Measurements from ENCODE around the gene SEC24B.

SEC24B gene

GRCh38 chr4:109462802-109463201 lies 29.2 kb downstream of the SEC24B start:
- Histone ChIP-seq H3K18ac (ENCODE audit: low read length) (no peak overlapping the region), H4K12ac (ENCODE audit: low read depth, low read length) (no peak overlapping the region), H2BK12ac (ENCODE audit: low read length) (no peak overlapping the region), H3K14ac (ENCODE audit: low read length) (no peak overlapping the region), H3K36me3 (ENCODE audit: control insufficient read depth in 1 of 2, insufficient read depth in 2 of 2, low read length in 2 of 2) (peaks cover 11 to 15% of the 10 kb centered on the region in 2 experiments), H3K9me3 (ENCODE audit: insufficient read depth, low read depth, low read length) (no peaks in the 10 kb centered on the region), H3K9ac (ENCODE audit: low read length) (no peak overlapping the region), H3K4me2 (ENCODE audit: low read length) (no peak overlapping the region), H3K4ac (ENCODE audit: low read depth, low read length) (no peak overlapping the region), H3K4me3 (ENCODE audit: low read depth, low read length) (no peak overlapping the region), H3K79me1 (ENCODE audit: low read length) (no peaks in the 10 kb centered on the region), H3K27ac (ENCODE audit: low read depth, low read length) (no peak overlapping the region), H2BK5ac (ENCODE audit: low read depth, low read length, poor library complexity) (no peak overlapping the region), H3K27me3 (ENCODE audit: insufficient read depth, low read length) (no peaks in the 10 kb centered on the region), H3K23ac (ENCODE audit: low read length) (no peak overlapping the region), H3K79me2 (ENCODE audit: control insufficient read depth, insufficient read depth, low read length, poor library complexity) (peaks cover 1% of the 10 kb centered on the region), H4K8ac (ENCODE audit: low read depth, low read length) (no peak overlapping the region), H2BK120ac (ENCODE audit: insufficient read depth, low read length, poor library complexity) (no peak overlapping the region), H2AK5ac (ENCODE audit: low read length) (no peak overlapping the region), H4K91ac (ENCODE audit: low read depth, low read length) (no peak overlapping the region), H2AFZ (ENCODE audit: insufficient read depth, low read length, poor library complexity) (no peak overlapping the region), H3K4me1 (ENCODE audit: control insufficient read depth in 1 of 2, insufficient read depth in 2 of 2, low read length in 2 of 2) (no peaks in the 10 kb centered on the region)
- DNase-seq, result no peak
- no CpG with 5 or more reads among the region's 1 CpG for WGBS (ENCODE audit: extremely low coverage, insufficient coverage, insufficient read length)

GRCh38 chr4:109465069-109465468 lies 31.5 kb downstream of the SEC24B start:
- Histone ChIP-seq H3K36me3 (ENCODE audit: control insufficient read depth in 1 of 2, insufficient read depth in 2 of 2, low read length in 2 of 2) (peaks cover 11 to 15% of the 10 kb centered on the region in 2 experiments), H3K9me3 (ENCODE audit: insufficient read depth, low read depth, low read length) (no peaks in the 10 kb centered on the region), H4K12ac (ENCODE audit: low read depth, low read length) (no peak overlapping the region), H4K8ac (ENCODE audit: low read depth, low read length) (no peak overlapping the region), H3K18ac (ENCODE audit: low read length) (no peak overlapping the region), H3K27ac (ENCODE audit: low read depth, low read length) (no peak overlapping the region), H3K79me1 (ENCODE audit: low read length) (no peaks in the 10 kb centered on the region), H3K23ac (ENCODE audit: low read length) (no peak overlapping the region), H2BK5ac (ENCODE audit: low read depth, low read length, poor library complexity) (no peak overlapping the region), H3K14ac (ENCODE audit: low read length) (no peak overlapping the region), H3K4ac (ENCODE audit: low read depth, low read length) (no peak overlapping the region), H2AK5ac (ENCODE audit: low read length) (no peak overlapping the region), H2BK120ac (ENCODE audit: insufficient read depth, low read length, poor library complexity) (no peak overlapping the region), H3K27me3 (ENCODE audit: insufficient read depth, low read length) (no peaks in the 10 kb centered on the region), H3K4me2 (ENCODE audit: low read length) (no peak overlapping the region), H3K4me3 (ENCODE audit: low read depth, low read length) (no peak overlapping the region), H2AFZ (ENCODE audit: insufficient read depth, low read length, poor library complexity) (no peak overlapping the region), H3K4me1 (ENCODE audit: control insufficient read depth in 1 of 2, insufficient read depth in 2 of 2, low read length in 2 of 2) (no peaks in the 10 kb centered on the region), H4K91ac (ENCODE audit: low read depth, low read length) (no peak overlapping the region), H3K9ac (ENCODE audit: low read length) (no peak overlapping the region), H2BK12ac (ENCODE audit: low read length) (no peak overlapping the region), H3K79me2 (ENCODE audit: control insufficient read depth, insufficient read depth, low read length, poor library complexity) (peaks cover 1% of the 10 kb centered on the region)
- DNase-seq, result no peak
- WGBS (ENCODE audit: extremely low coverage, insufficient coverage, insufficient read length), result no CpG with 5 or more reads among the region's 2 CpGs

- no peak overlapping the region for H4K12ac ChIP-seq (ENCODE audit: low read depth, low read length)
- H3K9me3 ChIP-seq (ENCODE audit: insufficient read depth, low read depth, low read length), result no peaks in the 10 kb centered on the region
- no peak overlapping the region for H3K14ac ChIP-seq (ENCODE audit: low read length)
- H4K91ac ChIP-seq (ENCODE audit: low read depth, low read length), result no peak overlapping the region
- H2BK12ac ChIP-seq (ENCODE audit: low read length), result no peak overlapping the region
- no peak overlapping the region for H3K23ac ChIP-seq (ENCODE audit: low read length)
- H2AFZ ChIP-seq (ENCODE audit: insufficient read depth, low read length, poor library complexity), result no peak overlapping the region
- no peak overlapping the region for H3K18ac ChIP-seq (ENCODE audit: low read length)
- no peak overlapping the region for H2BK120ac ChIP-seq (ENCODE audit: insufficient read depth, low read length, poor library complexity)
- H3K4me3 ChIP-seq (ENCODE audit: low read depth, low read length), result no peak overlapping the region
- no peaks in the 10 kb centered on the region for H3K4me1 ChIP-seq (ENCODE audit: control insufficient read depth in 1 of 2, insufficient read depth in 2 of 2, low read length in 2 of 2)
- H3K79me2 ChIP-seq (ENCODE audit: control insufficient read depth, insufficient read depth, low read length, poor library complexity), result peaks cover 1% of the 10 kb centered on the region
- H3K4ac ChIP-seq (ENCODE audit: low read depth, low read length), result no peak overlapping the region
- H3K4me2 ChIP-seq (ENCODE audit: low read length), result no peak overlapping the region
- no peaks in the 10 kb centered on the region for H3K27me3 ChIP-seq (ENCODE audit: insufficient read depth, low read length)
- no peak overlapping the region for H4K8ac ChIP-seq (ENCODE audit: low read depth, low read length)
- H3K36me3 ChIP-seq (ENCODE audit: control insufficient read depth in 1 of 2, insufficient read depth in 2 of 2, low read length in 2 of 2), result peaks cover 2 to 6% of the 10 kb centered on the region in 2 experiments
- H3K27ac ChIP-seq (ENCODE audit: low read depth, low read length), result no peak overlapping the region
- H3K79me1 ChIP-seq (ENCODE audit: low read length), result no peaks in the 10 kb centered on the region
- no peak for DNase-seq
- no peak overlapping the region for H3K9ac ChIP-seq (ENCODE audit: low read length)
- no peak overlapping the region for H2BK5ac ChIP-seq (ENCODE audit: low read depth, low read length, poor library complexity)
- H2AK5ac ChIP-seq (ENCODE audit: low read length), result no peak overlapping the region
These were observed 36.3 kb downstream of the SEC24B start for GRCh38 chr4:109469915-109470314.

GRCh38 chr4:109472343-109472761 lies 38.7 kb downstream of the SEC24B start:
- 100% methylated on average over 1 of the region's 3 CpGs for WGBS (ENCODE audit: extremely low coverage, insufficient coverage, insufficient read length)
- H3K9me3 ChIP-seq (ENCODE audit: insufficient read depth, low read depth, low read length), result no peaks in the 10 kb centered on the region
- H3K79me2 ChIP-seq (ENCODE audit: control insufficient read depth, insufficient read depth, low read length, poor library complexity), result peaks cover 3% of the 10 kb centered on the region
- peak; percentile 32 to 84 for DNase-seq
- no peak overlapping the region for H4K8ac ChIP-seq (ENCODE audit: low read depth, low read length)
- H3K4me1 ChIP-seq (ENCODE audit: control insufficient read depth in 1 of 2, insufficient read depth in 2 of 2, low read length in 2 of 2), result no peaks in the 10 kb centered on the region
- H3K18ac ChIP-seq (ENCODE audit: low read length), result no peak overlapping the region
- H3K9ac ChIP-seq (ENCODE audit: low read length), result no peak overlapping the region
- no peak overlapping the region for H3K23ac ChIP-seq (ENCODE audit: low read length)
- peaks cover 1 to 6% of the 10 kb centered on the region in 2 experiments for H3K36me3 ChIP-seq (ENCODE audit: control insufficient read depth in 1 of 2, insufficient read depth in 2 of 2, low read length in 2 of 2)
- no peak overlapping the region for H4K91ac ChIP-seq (ENCODE audit: low read depth, low read length)
- H3K14ac ChIP-seq (ENCODE audit: low read length), result no peak overlapping the region
- no peaks in the 10 kb centered on the region for H3K27me3 ChIP-seq (ENCODE audit: insufficient read depth, low read length)
- H2AFZ ChIP-seq (ENCODE audit: insufficient read depth, low read length, poor library complexity), result no peak overlapping the region
- H3K4me2 ChIP-seq (ENCODE audit: low read length), result no peak overlapping the region
- no peak overlapping the region for H2BK5ac ChIP-seq (ENCODE audit: low read depth, low read length, poor library complexity)
- no peak overlapping the region for H2AK5ac ChIP-seq (ENCODE audit: low read length)
- no peak overlapping the region for H3K27ac ChIP-seq (ENCODE audit: low read depth, low read length)
- no peak overlapping the region for H3K4ac ChIP-seq (ENCODE audit: low read depth, low read length)
- no peak overlapping the region for H4K12ac ChIP-seq (ENCODE audit: low read depth, low read length)
- H2BK12ac ChIP-seq (ENCODE audit: low read length), result no peak overlapping the region
- H2BK120ac ChIP-seq (ENCODE audit: insufficient read depth, low read length, poor library complexity), result no peak overlapping the region
- no peak overlapping the region for H3K4me3 ChIP-seq (ENCODE audit: low read depth, low read length)
- no peaks in the 10 kb centered on the region for H3K79me1 ChIP-seq (ENCODE audit: low read length)

Data from trophoblast cell (in vitro differentiated cells and primary cell).